Activated CD4-positive, alpha-beta memory T cell treated with anti-CD3 and anti-CD28 coated beads, Interleukin-2, amount 10 ng/mL, durations not matched to agents 7 days and 5 days (primary cell): Measurements from ENCODE around the gene SLC7A6OS. TPM values are rescaled to one million over a fixed set of nuclear protein-coding genes. Genes with fewer than 3 reads are reported as not detected.

Source experiments
- CTCF ChIA-PET: fragments of 350-600 bp; sonication (Branson Sonifier 250); formaldehyde crosslinking; loops from one replicate; lab custom pipeline; 2021; ENCODE audit warnings: antibody characterized with exemption, inconsistent platforms; lab: Charles Lee
- POLR2A ChIA-PET: fragments of 350-600 bp; sonication (Branson Sonifier 250); formaldehyde crosslinking; loops from one replicate; lab custom pipeline; 2021; ENCODE audit warnings: antibody characterized with exemption; lab: Charles Lee
- DNase-seq: peaks from one replicate; pipeline ENCODE4 v3.0.0-alpha.2; 2020
- H3K27ac Mint-ChIP-seq: one replicate; pipeline ENCODE4 v1.8.0; 2021; ENCODE audit warnings: mild to moderate bottlenecking, mixed read lengths
- H3K27me3 Mint-ChIP-seq: one replicate; pipeline ENCODE4 v1.8.0; 2021; ENCODE audit warnings: mixed read lengths
- H3K36me3 Mint-ChIP-seq: one replicate; pipeline ENCODE4 v1.8.0; 2021; ENCODE audit warnings: low read depth, mixed read lengths
- H3K4me1 Mint-ChIP-seq: one replicate; pipeline ENCODE4 v1.8.0; 2021; ENCODE audit warnings: mixed read lengths
- H3K4me3 Mint-ChIP-seq: one replicate; pipeline ENCODE4 v1.8.0; 2021; ENCODE audit warnings: mild to moderate bottlenecking, mixed read lengths
- H3K9me3 Mint-ChIP-seq: one replicate; pipeline ENCODE4 v1.8.0; 2021; ENCODE audit warnings: mixed read lengths
- total RNA-seq, 2 experiments: library from RNA; stranded (reverse); gene quantifications; one replicate each; pipeline ENCODE4 v1.2.3, GENCODE V29; 2021

SLC7A6OS gene
- 10 to 100 TPM; 30.4 to 31.2 TPM for total RNA-seq

DNA sequence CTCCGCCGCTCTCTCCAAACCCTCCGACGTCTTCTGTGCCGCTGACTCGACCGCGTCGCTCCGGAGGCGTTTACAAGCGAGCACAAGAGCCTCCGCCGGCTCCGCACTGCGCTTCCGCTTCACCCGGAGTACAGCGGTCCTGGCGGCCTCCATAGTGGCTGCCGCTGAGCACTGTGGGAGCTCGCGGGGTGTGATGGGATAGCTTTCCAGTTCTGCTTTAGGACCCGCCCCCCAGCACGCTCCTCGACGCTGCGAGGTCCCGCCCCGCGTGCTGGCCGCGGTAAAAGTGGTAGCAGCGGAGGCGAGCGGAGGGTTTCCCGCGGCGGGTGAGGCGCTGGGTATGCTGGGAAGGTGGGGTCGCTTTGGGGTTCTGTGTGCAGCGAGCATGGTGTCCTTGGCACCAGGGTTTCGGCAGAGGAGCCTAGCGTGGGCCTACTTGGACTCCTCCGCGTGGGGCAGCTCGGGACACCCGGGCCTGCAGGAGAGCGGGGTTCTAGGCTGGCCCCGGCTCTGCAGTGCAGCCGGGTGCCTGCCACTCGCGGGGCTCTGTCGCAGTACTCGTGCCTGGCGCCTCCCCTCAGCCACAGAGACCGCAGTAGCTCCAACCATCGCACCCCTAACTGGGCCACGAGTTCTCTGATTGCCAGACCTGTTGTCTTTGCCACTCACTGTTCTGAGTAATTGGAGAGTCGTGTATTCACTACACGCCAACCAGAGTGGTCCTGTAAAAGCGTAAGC is at the start of gene SLC7A6OS, which contains the start of gene PRMT7:
TSS of gene SLC7A6OS (minus strand) at position 173 of the 738 bp plus-strand sequence. CDS start at position 153, 20 bp downstream.
TSS of gene PRMT7 (plus strand) at position 246 of the 738 bp plus-strand sequence. CDS start 4,961 bp downstream, outside the sequence.
- no peaks in the 10 kb centered on the region for H3K9me3 Mint-ChIP-seq
- POLR2A ChIA-PET, result interaction anchor here (0.7 to 4.2 kb wide), 26 partner anchors 8 to 504 kb away, joined by 3 to 71 read pairs (median 5); partner anchors contain the start of genes NFATC3, PLA2G15, RANBP10 and SLC7A6
- peak; percentile 95 for DNase-seq
- H3K4me1 Mint-ChIP-seq, result peaks cover 55% of the 10 kb centered on the region
- peak within 1 kb of the TSS; percentile 96 for H3K27ac Mint-ChIP-seq
- H3K27me3 Mint-ChIP-seq, result no peaks in the 10 kb centered on the region
- peaks cover 36% of the 10 kb centered on the region for H3K36me3 Mint-ChIP-seq
- CTCF ChIA-PET, result interaction anchor here (0.6 to 6.3 kb wide), 16 partner anchors 10 to 249 kb away, joined by 3 to 119 read pairs (median 5); partner anchors contain the start of genes PLA2G15 and SLC7A6
- H3K4me3 Mint-ChIP-seq, result peak within 1 kb of the TSS; percentile 84

GRCh38 chr16:68359398-68360191 is 48.8 kb upstream of the SLC7A6OS start:
- ChIA-PET CTCF (interaction anchor here (1.0 to 1.6 kb wide), 2 partner anchors 10 to 23 kb away, joined by 4 to 8 read pairs; no protein-coding TSS in a partner anchor), POLR2A (interaction anchor here (1.8 kb wide), 1 partner anchor 11 kb away, joined by 6 read pairs; no protein-coding TSS in a partner anchor)
- Mint-ChIP-seq H3K27me3 (peaks cover 7% of the 10 kb centered on the region), H3K4me1 (peaks cover 41% of the 10 kb centered on the region), H3K27ac (no peak overlapping the region), H3K36me3 (peaks cover 46% of the 10 kb centered on the region), H3K4me3 (no peak overlapping the region), H3K9me3 (no peaks in the 10 kb centered on the region)
- DNase-seq, result no peak

GRCh38 chr16:68358951-68359350 is 48.2 kb upstream of the SLC7A6OS start:
- Mint-ChIP-seq H3K27ac (no peak overlapping the region), H3K9me3 (no peaks in the 10 kb centered on the region), H3K36me3 (peaks cover 53% of the 10 kb centered on the region), H3K4me1 (peaks cover 36% of the 10 kb centered on the region), H3K27me3 (peaks cover 2% of the 10 kb centered on the region), H3K4me3 (no peak overlapping the region)
- CTCF ChIA-PET, result no interaction called here
- POLR2A ChIA-PET, result interaction anchor here (1.8 kb wide), 1 partner anchor 11 kb away, joined by 6 read pairs; no protein-coding TSS in a partner anchor
- DNase-seq, result no peak

GRCh38 chr16:68357923-68358322 is 47.2 kb upstream of the SLC7A6OS start:
- H3K4me3 Mint-ChIP-seq, result no peak overlapping the region
- H3K27me3 Mint-ChIP-seq, result no peaks in the 10 kb centered on the region
- peaks cover 63% of the 10 kb centered on the region for H3K36me3 Mint-ChIP-seq
- ChIA-PET CTCF (interaction anchor here (0.8 to 3.6 kb wide), 3 partner anchors 11 to 152 kb away, joined by 3 to 26 read pairs (median 10); partner anchors contain the start of gene SLC7A6), POLR2A (interaction anchor here (1.1 to 3.5 kb wide), 4 partner anchors 11 to 94 kb away, joined by 4 to 17 read pairs (median 14); partner anchors contain the start of genes PRMT7, SLC7A6 and SLC7A6OS)
- H3K27ac Mint-ChIP-seq, result no peak overlapping the region
- no peak for DNase-seq
- H3K9me3 Mint-ChIP-seq, result no peaks in the 10 kb centered on the region
- H3K4me1 Mint-ChIP-seq, result peaks cover 36% of the 10 kb centered on the region

DNA sequence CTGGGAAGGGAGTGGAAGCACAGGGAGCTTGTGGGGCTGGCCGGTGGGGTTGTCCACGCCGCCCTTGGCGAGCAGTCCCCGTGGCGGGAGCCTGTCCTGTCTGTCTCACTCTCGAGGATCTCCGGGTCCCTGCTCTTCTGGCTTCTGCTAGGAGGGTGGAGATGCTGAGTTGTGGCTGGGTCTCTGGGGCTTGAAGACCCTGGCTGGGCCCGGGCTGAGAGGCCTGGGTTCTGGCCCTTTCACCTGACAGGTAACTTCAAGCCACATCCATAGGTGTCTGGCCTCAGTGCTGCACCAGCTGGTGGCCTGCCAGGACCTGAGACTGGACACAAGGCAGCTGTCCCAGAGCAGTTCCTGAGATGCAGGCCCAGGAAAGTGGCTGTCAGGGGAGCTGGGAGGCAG is 46.8 kb upstream of the SLC7A6OS start:
- Mint-ChIP-seq H3K4me1 (peaks cover 36% of the 10 kb centered on the region), H3K9me3 (no peaks in the 10 kb centered on the region), H3K4me3 (no peak overlapping the region), H3K27ac (no peak overlapping the region), H3K36me3 (peaks cover 66% of the 10 kb centered on the region), H3K27me3 (no peaks in the 10 kb centered on the region)
- no peak for DNase-seq
- CTCF ChIA-PET, result interaction anchor here (0.8 to 3.6 kb wide), 5 partner anchors 9 to 153 kb away, joined by 3 to 26 read pairs (median 10); partner anchors contain the start of gene SLC7A6
- POLR2A ChIA-PET, result interaction anchor here (0.8 to 3.5 kb wide), 8 partner anchors 11 to 94 kb away, joined by 3 to 17 read pairs (median 6); partner anchors contain the start of genes PRMT7, SLC7A6 and SLC7A6OS

- ChIA-PET CTCF (interaction anchor here (1.9 to 3.6 kb wide), 5 partner anchors 10 to 164 kb away, joined by 6 to 26 read pairs (median 10); partner anchors contain the start of gene SLC7A6), POLR2A (interaction anchor here (0.8 to 3.5 kb wide), 10 partner anchors 12 to 154 kb away, joined by 3 to 17 read pairs (median 6); partner anchors contain the start of genes PRMT7, SLC7A6 and SLC7A6OS)
- Mint-ChIP-seq H3K27ac (no peak overlapping the region), H3K4me1 (peaks cover 36% of the 10 kb centered on the region), H3K9me3 (no peaks in the 10 kb centered on the region), H3K27me3 (no peaks in the 10 kb centered on the region), H3K4me3 (no peak overlapping the region), H3K36me3 (peaks cover 70% of the 10 kb centered on the region)
- no peak for DNase-seq
Measured at GRCh38 chr16:68356919-68357286, 46.2 kb upstream of the SLC7A6OS start.

DNA sequence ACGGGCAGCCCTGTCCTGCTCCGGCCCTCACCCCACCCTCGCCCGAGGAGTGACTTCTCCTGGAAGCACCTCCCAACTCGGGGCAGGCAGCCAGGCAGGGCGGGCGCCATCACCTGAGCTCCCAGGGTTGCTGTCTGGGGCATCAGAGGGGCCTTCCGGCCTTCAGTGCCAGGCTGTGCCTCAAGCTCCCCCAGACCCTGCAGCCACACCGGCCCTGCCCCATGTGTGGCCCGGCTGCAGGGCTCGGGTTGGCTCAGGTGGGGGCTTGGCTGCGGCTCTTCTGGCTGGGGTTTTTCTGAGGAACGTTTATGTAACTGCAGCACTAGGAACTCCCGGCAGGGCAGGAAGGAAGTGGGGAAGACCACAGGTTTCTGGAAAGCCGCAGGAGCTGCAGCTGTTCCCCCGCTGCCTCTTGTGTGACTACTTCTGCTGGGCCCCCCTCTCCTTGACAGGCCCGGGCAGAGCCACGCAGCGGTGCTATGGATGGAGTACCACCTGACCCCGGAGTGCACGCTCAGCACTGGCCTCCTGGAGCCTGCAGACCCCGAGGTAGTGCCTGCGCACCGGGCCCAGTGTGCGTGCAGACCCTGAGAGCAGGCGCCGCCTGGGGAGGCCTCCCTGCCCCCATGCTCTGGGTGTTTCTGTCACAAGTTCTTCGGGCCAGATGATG is 45.6 kb upstream of the SLC7A6OS start:
- Mint-ChIP-seq H3K27me3 (no peaks in the 10 kb centered on the region), H3K4me3 (peak overlapping the region; percentile 43), H3K9me3 (no peaks in the 10 kb centered on the region), H3K36me3 (peaks cover 70% of the 10 kb centered on the region), H3K4me1 (peaks cover 36% of the 10 kb centered on the region), H3K27ac (peak overlapping the region; percentile 18)
- ChIA-PET POLR2A (interaction anchor here (0.6 to 3.5 kb wide), 15 partner anchors 10 to 464 kb away, joined by 3 to 17 read pairs (median 4); partner anchors contain the start of genes PRMT7, SLC7A6 and SLC7A6OS), CTCF (interaction anchor here (0.7 to 3.6 kb wide), 8 partner anchors 8 to 165 kb away, joined by 3 to 26 read pairs (median 6); partner anchors contain the start of gene SLC7A6)
- peak; percentile 87 for DNase-seq

GRCh38 chr16:68355447-68356248 is 44.9 kb upstream of the SLC7A6OS start:
- CTCF ChIA-PET, result interaction anchor here (0.7 to 3.6 kb wide), 8 partner anchors 9 to 165 kb away, joined by 3 to 26 read pairs (median 6); partner anchors contain the start of gene SLC7A6
- peaks cover 72% of the 10 kb centered on the region for H3K36me3 Mint-ChIP-seq
- no peak for DNase-seq
- H3K9me3 Mint-ChIP-seq, result no peaks in the 10 kb centered on the region
- no peak overlapping the region for H3K27ac Mint-ChIP-seq
- peaks cover 36% of the 10 kb centered on the region for H3K4me1 Mint-ChIP-seq
- no peak overlapping the region for H3K4me3 Mint-ChIP-seq
- H3K27me3 Mint-ChIP-seq, result no peaks in the 10 kb centered on the region
- POLR2A ChIA-PET, result interaction anchor here (0.6 to 3.5 kb wide), 13 partner anchors 11 to 464 kb away, joined by 3 to 17 read pairs (median 4); partner anchors contain the start of genes PRMT7, SLC7A6 and SLC7A6OS

DNA sequence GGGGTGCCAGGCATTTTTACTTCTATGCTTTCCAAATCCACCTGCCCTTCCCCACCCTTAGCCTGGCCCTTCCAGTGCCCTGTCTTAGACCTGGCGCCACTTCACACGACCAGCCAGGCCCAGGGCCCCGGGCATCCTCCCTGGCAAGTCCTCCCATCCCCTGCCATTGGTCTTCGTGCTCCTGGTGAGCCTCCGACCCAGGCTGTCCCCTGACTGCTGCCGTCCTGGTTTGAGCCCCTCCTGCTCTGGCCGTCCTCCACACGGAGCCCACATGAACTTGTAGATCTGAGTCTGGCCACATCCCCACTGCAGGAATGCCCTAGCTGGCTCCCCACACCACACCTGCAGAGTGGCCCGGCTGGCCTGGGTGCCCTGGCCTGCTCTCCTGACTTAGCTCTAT is 44.1 kb upstream of the SLC7A6OS start:
- Mint-ChIP-seq H3K36me3 (peaks cover 75% of the 10 kb centered on the region), H3K4me3 (no peak overlapping the region), H3K27ac (no peak overlapping the region), H3K27me3 (no peaks in the 10 kb centered on the region), H3K9me3 (no peaks in the 10 kb centered on the region), H3K4me1 (peaks cover 36% of the 10 kb centered on the region)
- POLR2A ChIA-PET, result interaction anchor here (2.2 to 3.5 kb wide), 4 partner anchors 10 to 91 kb away, joined by 6 to 17 read pairs (median 11); partner anchors contain the start of genes PRMT7, SLC7A6 and SLC7A6OS
- no peak for DNase-seq
- CTCF ChIA-PET, result interaction anchor here (3.6 kb wide), 1 partner anchor 92 kb away, joined by 26 read pairs; the partner anchor contains the start of gene SLC7A6

- ChIA-PET POLR2A (interaction anchor here (0.5 kb wide), 1 partner anchor 116 kb away, joined by 4 read pairs; no protein-coding TSS in a partner anchor), CTCF (interaction anchor here (1.1 kb wide), 1 partner anchor 91 kb away, joined by 3 read pairs; no protein-coding TSS in a partner anchor)
- H3K4me1 Mint-ChIP-seq, result peaks cover 34% of the 10 kb centered on the region
- H3K4me3 Mint-ChIP-seq, result no peak overlapping the region
- no peak overlapping the region for H3K27ac Mint-ChIP-seq
- DNase-seq, result no peak
- H3K9me3 Mint-ChIP-seq, result no peaks in the 10 kb centered on the region
- H3K36me3 Mint-ChIP-seq, result peaks cover 81% of the 10 kb centered on the region
- no peaks in the 10 kb centered on the region for H3K27me3 Mint-ChIP-seq
Measured at GRCh38 chr16:68353366-68353765, 42.6 kb upstream of the SLC7A6OS start.
